ENCODE measurements around the gene CAMK2G.
"Not testable (repeated sequence)": the region's sequence is repeated elsewhere in the genome, so short reads cannot be mapped to it uniquely, and the experiment has no call there.

The CAMK2G gene

GRCh38 chr10:73840056-73840402 is 34.3 kb downstream of the CAMK2G start:
- DNase-seq (ENCODE audit: low read depth in 2 of 2): no peak

GRCh38 chr10:73839276-73839966 is 34.9 kb downstream of the CAMK2G start:
- no peak for DNase-seq (ENCODE audit: low read depth in 2 of 2)

- no peak for DNase-seq (ENCODE audit: low read depth in 2 of 2)
Measured at GRCh38 chr10:73838827-73839226, 35.5 kb downstream of the CAMK2G start.

GRCh38 chr10:73838008-73838567 is 36.3 kb downstream of the CAMK2G start:
- DNase-seq (ENCODE audit: low read depth in 2 of 2): no peak

- no peak for DNase-seq (ENCODE audit: low read depth in 2 of 2)
Measured at GRCh38 chr10:73837072-73837471, 37.3 kb downstream of the CAMK2G start.

GRCh38 chr10:73836427-73836980 is 37.9 kb downstream of the CAMK2G start:
- no peak for DNase-seq (ENCODE audit: low read depth in 2 of 2)

GRCh38 chr10:73829090-73829489 is 45.3 kb downstream of the CAMK2G start:
- not testable (repeated sequence) for DNase-seq (ENCODE audit: low read depth in 2 of 2)

- DNase-seq (ENCODE audit: low read depth in 2 of 2): no peak
Measured at GRCh38 chr10:73828161-73828560, 46.2 kb downstream of the CAMK2G start.

GRCh38 chr10:73827346-73828089 is 46.8 kb downstream of the CAMK2G start:
- no peak for DNase-seq (ENCODE audit: low read depth in 2 of 2)

- DNase-seq (ENCODE audit: low read depth in 2 of 2): no peak
Measured at GRCh38 chr10:73824146-73824725, 50.1 kb downstream of the CAMK2G start.

- no peak for DNase-seq (ENCODE audit: low read depth in 2 of 2)
Measured at GRCh38 chr10:73823391-73823790, 51.0 kb downstream of the CAMK2G start.

- DNase-seq (ENCODE audit: low read depth in 2 of 2): no peak
Measured at GRCh38 chr10:73819513-73820093, 54.8 kb downstream of the CAMK2G start.

GRCh38 chr10:73819081-73819480 is 55.3 kb downstream of the CAMK2G start:
- no peak for DNase-seq (ENCODE audit: low read depth in 2 of 2)

- DNase-seq (ENCODE audit: low read depth in 2 of 2): no peak
Measured at GRCh38 chr10:73818402-73818801, 56.0 kb downstream of the CAMK2G start.

GRCh38 chr10:73817826-73818225 is 56.5 kb downstream of the CAMK2G start:
- no peak for DNase-seq (ENCODE audit: low read depth in 2 of 2)

- no peak for DNase-seq (ENCODE audit: low read depth in 2 of 2)
Measured at GRCh38 chr10:73816917-73817729, 57.2 kb downstream of the CAMK2G start.

- DNase-seq (ENCODE audit: low read depth in 2 of 2): no peak
Measured at GRCh38 chr10:73815719-73816030, 58.7 kb downstream of the CAMK2G start.

- DNase-seq (ENCODE audit: low read depth in 2 of 2): no peak
Measured at GRCh38 chr10:73814896-73815718, 59.2 kb downstream of the CAMK2G start.

- no peak for DNase-seq (ENCODE audit: low read depth in 2 of 2)
Measured at GRCh38 chr10:73814276-73814895, 60.0 kb downstream of the CAMK2G start.

GRCh38 chr10:73813333-73813732 is 61.0 kb downstream of the CAMK2G start:
- no peak for DNase-seq (ENCODE audit: low read depth in 2 of 2)
